DMS153 (cell line): ENCODE measurements around the gene LTV1.

ENCODE experiments used
- DNase-seq: peaks from one replicate; lab custom pipeline; 2025; lab: John Stamatoyannopoulos, UW

Gene LTV1

GRCh38 chr6:143896126-143896860 lies 53.2 kb downstream of the LTV1 start:
- no peak for DNase-seq

- no peak for DNase-seq
These were observed 57.2 kb downstream of the LTV1 start for GRCh38 chr6:143900358-143900757.

- no peak for DNase-seq
These were observed 59.0 kb downstream of the LTV1 start for GRCh38 chr6:143901885-143902750.

GRCh38 chr6:143902827-143903226 lies 59.7 kb downstream of the LTV1 start:
- DNase-seq: no peak

- DNase-seq: no peak
These were observed 67.9 kb downstream of the LTV1 start for GRCh38 chr6:143911028-143911427.

- DNase-seq: no peak
These were observed 69.5 kb downstream of the LTV1 start for GRCh38 chr6:143912671-143913070.
